ENCODE results near the gene ZNF777. TPM values are rescaled to one million over a fixed set of nuclear protein-coding genes. Genes with fewer than 3 reads are reported as not detected.

The ZNF777 gene
- total and polyA plus RNA-seq, 2 experiments from 2014 or later = 5.6 to 14.8 TPM

DNA sequence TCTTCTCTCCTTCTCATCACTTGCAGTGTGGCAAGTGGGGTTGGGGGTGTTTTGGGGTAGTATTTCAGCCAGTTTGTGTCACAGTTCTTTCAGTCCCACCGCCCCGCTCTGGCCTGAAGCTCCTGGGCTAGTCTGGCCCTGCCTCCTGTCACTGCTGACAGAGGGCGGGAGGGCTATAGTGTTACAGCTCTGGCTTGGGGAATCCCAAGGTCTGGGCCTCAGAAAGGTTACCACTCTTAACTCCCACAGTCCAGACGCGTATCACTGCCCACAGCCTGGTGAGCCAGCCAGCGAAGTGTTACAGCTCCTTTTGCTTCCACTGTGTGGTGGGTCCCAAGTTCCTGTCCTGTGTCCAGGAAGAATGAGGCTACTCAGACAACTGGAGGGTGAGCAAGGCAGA is 56.0 kb downstream of the ZNF777 start:
- H2AFZ ChIP-seq = no peak overlapping the region
- no peaks in the 10 kb centered on the region for H3K9me2 ChIP-seq (replicated peaks; ENCODE audit: insufficient read depth)
- no peaks in the 10 kb centered on the region for H3K36me3 ChIP-seq (replicated peaks; ENCODE audit: insufficient read depth, low read depth)
- no peaks in the 10 kb centered on the region for H3K79me2 ChIP-seq
- no peaks in the 10 kb centered on the region for H3K27me3 ChIP-seq
- DNase-seq (ENCODE audit: low spot score) = no peak
- H3K4me2 ChIP-seq = no peak overlapping the region
- 88% methylated on average over 6 of the region's 6 CpGs for WGBS (ENCODE audit: low lambda C conversion rate, missing lambda C conversion rate)
- no peak overlapping the region for H3K27ac ChIP-seq
- TF ChIP-seq CTCF (IDR thresholded peaks at IDR 0.05; ENCODE audit: poor library complexity) (no peak), EZH2 (IDR thresholded peaks at IDR 0.05; ENCODE audit: borderline replicate concordance) (no peak), EZH2phosphoT487 (IDR thresholded peaks at IDR 0.05; ENCODE audit: low read depth, severe bottlenecking, unreplicated experiment) (no peak)
- H3K4me1 ChIP-seq (ENCODE audit: insufficient read depth) = no peaks in the 10 kb centered on the region
- no peaks in the 10 kb centered on the region for H3K9me3 ChIP-seq (ENCODE audit: low read depth)
- H4K20me1 ChIP-seq (ENCODE audit: insufficient read depth, poor library complexity, severe bottlenecking) = no peaks in the 10 kb centered on the region
- no peak overlapping the region for H3K4me3 ChIP-seq

DNA sequence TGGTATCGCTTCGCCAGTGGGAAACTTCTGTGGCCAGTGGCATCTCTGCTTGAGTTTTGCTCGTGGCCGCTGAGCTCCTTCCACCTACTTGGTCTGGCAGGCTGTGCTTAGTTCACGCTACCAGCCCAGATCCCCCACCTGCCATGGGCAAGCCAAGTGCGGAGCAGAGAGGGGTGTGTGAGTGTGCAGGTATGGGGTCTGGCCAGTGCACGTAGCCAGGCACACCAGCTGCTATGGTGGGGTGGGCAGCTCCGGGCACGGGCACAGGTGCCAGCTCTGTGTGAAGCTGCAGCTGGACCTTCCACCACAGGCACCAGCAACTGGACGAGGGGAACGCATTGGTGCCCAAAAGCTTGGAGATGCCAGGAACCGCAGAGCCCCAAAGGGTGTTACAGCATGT is 56.5 kb downstream of the ZNF777 start:
- H3K9me2 ChIP-seq (replicated peaks; ENCODE audit: insufficient read depth) = no peaks in the 10 kb centered on the region
- no peaks in the 10 kb centered on the region for H3K36me3 ChIP-seq (replicated peaks; ENCODE audit: insufficient read depth, low read depth)
- no peaks in the 10 kb centered on the region for H3K9me3 ChIP-seq (ENCODE audit: low read depth)
- H3K27ac ChIP-seq = no peak overlapping the region
- H3K4me1 ChIP-seq (ENCODE audit: insufficient read depth) = no peaks in the 10 kb centered on the region
- no peak overlapping the region for H3K4me2 ChIP-seq
- TF ChIP-seq EZH2phosphoT487 (IDR thresholded peaks at IDR 0.05; ENCODE audit: low read depth, severe bottlenecking, unreplicated experiment) (no peak), CTCF (IDR thresholded peaks at IDR 0.05; ENCODE audit: poor library complexity) (no peak), EZH2 (IDR thresholded peaks at IDR 0.05; ENCODE audit: borderline replicate concordance) (no peak)
- 95% methylated on average over 12 of the region's 12 CpGs for WGBS (ENCODE audit: low lambda C conversion rate, missing lambda C conversion rate)
- no peaks in the 10 kb centered on the region for H3K79me2 ChIP-seq
- DNase-seq (ENCODE audit: low spot score) = no peak
- H3K4me3 ChIP-seq = no peak overlapping the region
- H3K27me3 ChIP-seq = no peaks in the 10 kb centered on the region
- no peak overlapping the region for H2AFZ ChIP-seq
- H4K20me1 ChIP-seq (ENCODE audit: insufficient read depth, poor library complexity, severe bottlenecking) = no peaks in the 10 kb centered on the region

DNA sequence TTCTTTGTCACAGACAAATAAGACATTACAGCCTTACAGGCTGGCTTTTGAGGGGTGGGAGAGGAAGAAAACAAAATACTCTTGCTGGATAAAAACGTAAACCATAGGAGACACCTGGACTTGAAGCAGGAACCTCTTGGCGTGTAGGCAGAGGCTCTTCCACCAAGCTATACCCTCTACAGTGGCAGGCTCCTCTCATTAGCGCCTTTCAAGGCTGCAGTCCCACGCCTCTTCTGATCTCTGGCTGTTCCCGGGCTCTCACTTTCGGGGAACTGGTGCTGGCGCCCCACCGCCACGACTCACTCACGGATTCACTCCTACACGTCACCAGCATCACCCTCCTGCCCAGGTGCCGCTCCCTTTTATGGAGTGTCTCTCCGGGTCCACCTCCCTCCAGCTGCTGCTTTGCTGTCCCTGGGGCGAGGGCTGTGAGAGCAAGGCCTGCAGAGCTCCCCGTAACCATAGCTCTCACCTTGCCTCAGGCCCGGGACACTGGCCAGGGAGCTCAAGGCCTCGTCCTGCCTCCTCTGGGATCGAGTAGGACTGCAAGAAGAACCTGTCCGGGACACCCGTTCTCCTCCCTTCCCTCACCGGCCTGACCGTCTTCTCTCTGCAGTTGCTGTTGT is 62.6 kb downstream of the ZNF777 start:
- Histone ChIP-seq H3K27ac (no peak overlapping the region), H3K27me3 (no peaks in the 10 kb centered on the region), H3K36me3 (replicated peaks; ENCODE audit: insufficient read depth, low read depth) (no peaks in the 10 kb centered on the region), H2AFZ (no peak overlapping the region), H3K79me2 (no peaks in the 10 kb centered on the region), H3K4me3 (no peak overlapping the region), H3K9me2 (replicated peaks; ENCODE audit: insufficient read depth) (no peaks in the 10 kb centered on the region), H3K9me3 (ENCODE audit: low read depth) (no peaks in the 10 kb centered on the region), H3K4me2 (no peak overlapping the region), H4K20me1 (ENCODE audit: insufficient read depth, poor library complexity, severe bottlenecking) (no peaks in the 10 kb centered on the region), H3K4me1 (ENCODE audit: insufficient read depth) (no peaks in the 10 kb centered on the region)
- TF ChIP-seq EZH2phosphoT487 (IDR thresholded peaks at IDR 0.05; ENCODE audit: low read depth, severe bottlenecking, unreplicated experiment) = no peak
- no peak for TF ChIP-seq CTCF (IDR thresholded peaks at IDR 0.05; ENCODE audit: poor library complexity)
- no peak for TF ChIP-seq EZH2 (IDR thresholded peaks at IDR 0.05; ENCODE audit: borderline replicate concordance)
- DNase-seq (ENCODE audit: low spot score) = no peak
- 87% methylated on average over 22 of the region's 22 CpGs for WGBS (ENCODE audit: low lambda C conversion rate, missing lambda C conversion rate)
